Natural killer cell (primary cell): ENCODE measurements around the gene SYNPR. TPM values are rescaled to one million over a fixed set of nuclear protein-coding genes. Genes with fewer than 3 reads are reported as not detected.

Source experiments
- ATAC-seq, 3 donors: fragments of 150-1000 bp in 2 of 3; fragments of 200-7000 bp in 1 of 3; cut with Tn5 transposase; 1 replicate in 1 of 3; 2 replicates in 2 of 3; pipeline ENCODE4 v1.10.0; 2021; ENCODE audit warnings: mild to moderate bottlenecking in 2 of 3, moderate library complexity in 2 of 3
- DNase-seq, 2 donors: peaks; one replicate each; pipeline versions ENCODE4 v3.0.0 to v3.0.0-alpha.2; 2013 to 2021; ENCODE audit warnings: mixed read lengths in 1 of 2
- H3K27ac ChIP-seq: one replicate; pipeline ENCODE4 v1.5.1; 2013; ENCODE audit warnings: mild to moderate bottlenecking, low read length
- H3K27me3 ChIP-seq: one replicate; pipeline ENCODE4 v1.6.1; 2013; ENCODE audit warnings: low read length; ENCODE audit not compliant: control insufficient read depth, insufficient read depth
- H3K36me3 ChIP-seq: one replicate; pipeline ENCODE4 v1.6.1; 2013; ENCODE audit warnings: low read length; ENCODE audit not compliant: control insufficient read depth, insufficient read depth
- H3K4me1 ChIP-seq: one replicate; pipeline ENCODE4 v1.6.1; 2013; ENCODE audit warnings: low read length; ENCODE audit not compliant: control insufficient read depth, insufficient read depth
- H3K4me3 ChIP-seq: one replicate; pipeline ENCODE4 v1.5.1; 2013; ENCODE audit warnings: low read length
- H3K9me3 ChIP-seq: one replicate; pipeline ENCODE4 v1.6.1; 2013; ENCODE audit warnings: low read length; ENCODE audit not compliant: control insufficient read depth, insufficient read depth
- H3K27ac Mint-ChIP-seq, 2 donors: one replicate each; pipeline ENCODE4 v1.8.0; 2022; ENCODE audit warnings: mild to moderate bottlenecking in 2 of 2, mixed read lengths in 2 of 2, moderate library complexity in 1 of 2
- H3K27me3 Mint-ChIP-seq, 2 donors: one replicate each; pipeline ENCODE4 v1.8.0; 2022; ENCODE audit warnings: low read depth in 2 of 2, mixed read lengths in 2 of 2
- H3K36me3 Mint-ChIP-seq: one replicate; pipeline ENCODE4 v1.8.0; 2022; ENCODE audit warnings: mixed read lengths
- H3K4me1 Mint-ChIP-seq, 2 donors: one replicate each; pipeline ENCODE4 v1.8.0; 2022; ENCODE audit warnings: mixed read lengths in 2 of 2
- H3K4me3 Mint-ChIP-seq: one replicate; pipeline ENCODE4 v1.8.0; 2022; ENCODE audit warnings: mild to moderate bottlenecking, moderate library complexity, mixed read lengths
- H3K9me3 Mint-ChIP-seq, 2 donors: one replicate each; pipeline ENCODE4 v1.8.0; 2022; ENCODE audit warnings: mixed read lengths in 2 of 2
- WGBS: methylation state at CpG from one replicate; pipeline ENCODE4 v1.1.7; 2013; ENCODE audit warnings: missing lambda C conversion rate; ENCODE audit not compliant: insufficient coverage; 5-methylcytosine and 5-hydroxymethylcytosine counted together
- intact Hi-C: fragments of 100-400 bp; cut with micrococcal nuclease; formaldehyde crosslinking; loops from one replicate; pipeline ENCODE4 v1.14.2; 2022
- total RNA-seq, 4 donors: library from RNA; stranded (reverse); fragments of 120-200 nt in 1 of 4; gene quantifications; one replicate each; pipeline versions ENCODE4 v1.2.3 to v1.2.4, GENCODE V29; 2013 to 2022
- TF ChIP-seq, protein P1 (sequence below): fragments of 200-600 bp; IDR thresholded peaks from one replicate; pipeline ENCODE4 v1.8.0; 2022; ENCODE audit warnings: antibody characterized with exemption

SYNPR gene
- total RNA-seq, 3 donors from 2014 or later (not counting 1 experiment from before 2014, with no cell fraction given), result not detected

- no CpG with 5 or more reads among the region's 1 CpG for WGBS
- intact Hi-C loops, result no loop called here
- no peak overlapping the region for H3K4me3 Mint-ChIP-seq
- no peak for DNase-seq
- no peaks in the 10 kb centered on the region for H3K36me3 Mint-ChIP-seq
- H3K9me3 ChIP-seq, result peaks cover 3% of the 10 kb centered on the region
- H3K27me3 Mint-ChIP-seq, result no peaks in the 10 kb centered on the region
- H3K27ac ChIP-seq, result no peak overlapping the region
- no peak overlapping the region for H3K27ac Mint-ChIP-seq
- H3K4me1 Mint-ChIP-seq, result no peaks in the 10 kb centered on the region
- H3K27me3 ChIP-seq, result no peaks in the 10 kb centered on the region
- no peak for ATAC-seq
- no peaks in the 10 kb centered on the region for H3K4me1 ChIP-seq
- no peaks in the 10 kb centered on the region for H3K36me3 ChIP-seq
- H3K4me3 ChIP-seq, result no peak overlapping the region
- peaks cover 0 to 2% of the 10 kb centered on the region in 2 donors for H3K9me3 Mint-ChIP-seq
- TF ChIP-seq, protein P1, sequence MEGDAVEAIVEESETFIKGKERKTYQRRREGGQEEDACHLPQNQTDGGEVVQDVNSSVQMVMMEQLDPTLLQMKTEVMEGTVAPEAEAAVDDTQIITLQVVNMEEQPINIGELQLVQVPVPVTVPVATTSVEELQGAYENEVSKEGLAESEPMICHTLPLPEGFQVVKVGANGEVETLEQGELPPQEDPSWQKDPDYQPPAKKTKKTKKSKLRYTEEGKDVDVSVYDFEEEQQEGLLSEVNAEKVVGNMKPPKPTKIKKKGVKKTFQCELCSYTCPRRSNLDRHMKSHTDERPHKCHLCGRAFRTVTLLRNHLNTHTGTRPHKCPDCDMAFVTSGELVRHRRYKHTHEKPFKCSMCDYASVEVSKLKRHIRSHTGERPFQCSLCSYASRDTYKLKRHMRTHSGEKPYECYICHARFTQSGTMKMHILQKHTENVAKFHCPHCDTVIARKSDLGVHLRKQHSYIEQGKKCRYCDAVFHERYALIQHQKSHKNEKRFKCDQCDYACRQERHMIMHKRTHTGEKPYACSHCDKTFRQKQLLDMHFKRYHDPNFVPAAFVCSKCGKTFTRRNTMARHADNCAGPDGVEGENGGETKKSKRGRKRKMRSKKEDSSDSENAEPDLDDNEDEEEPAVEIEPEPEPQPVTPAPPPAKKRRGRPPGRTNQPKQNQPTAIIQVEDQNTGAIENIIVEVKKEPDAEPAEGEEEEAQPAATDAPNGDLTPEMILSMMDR, result no peak
Measured at GRCh38 chr3:63370094-63370493, 92.0 kb downstream of the SYNPR start.

DNA sequence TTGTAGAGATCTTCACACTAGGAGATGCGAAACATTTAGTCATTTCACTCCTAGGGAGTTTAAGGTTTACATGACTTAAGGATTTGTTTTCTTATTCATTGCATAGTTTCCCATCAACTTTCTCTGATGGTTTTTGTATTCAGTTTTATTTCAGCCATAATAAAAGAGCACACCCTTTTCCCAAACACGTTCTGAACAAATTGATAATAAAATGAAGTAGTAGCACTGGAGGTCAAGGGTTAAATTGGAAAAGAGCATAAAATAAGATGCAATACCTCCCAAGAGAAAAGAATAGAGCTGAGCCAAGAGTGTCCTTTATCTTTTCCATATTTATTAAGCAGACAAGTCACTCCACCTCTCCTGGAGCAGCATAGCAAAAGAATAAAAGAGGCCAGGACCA is 104.9 kb downstream of the SYNPR start:
- no peaks in the 10 kb centered on the region for H3K9me3 ChIP-seq
- no peak overlapping the region for H3K27ac ChIP-seq
- no peaks in the 10 kb centered on the region for H3K36me3 ChIP-seq
- Mint-ChIP-seq H3K27ac (no peak overlapping the region), H3K36me3 (no peaks in the 10 kb centered on the region), H3K4me1 (no peaks in the 10 kb centered on the region), H3K9me3 (peaks cover 2 to 4% of the 10 kb centered on the region in 2 donors), H3K4me3 (no peak overlapping the region), H3K27me3 (no peaks in the 10 kb centered on the region)
- TF ChIP-seq, protein P1, result no peak
- intact Hi-C loops, result no loop called here
- no peak for DNase-seq
- ATAC-seq, result no peak
- no peak overlapping the region for H3K4me3 ChIP-seq
- H3K4me1 ChIP-seq, result no peaks in the 10 kb centered on the region
- H3K27me3 ChIP-seq, result no peaks in the 10 kb centered on the region
- WGBS, result no CpG with 5 or more reads among the region's 2 CpGs

DNA sequence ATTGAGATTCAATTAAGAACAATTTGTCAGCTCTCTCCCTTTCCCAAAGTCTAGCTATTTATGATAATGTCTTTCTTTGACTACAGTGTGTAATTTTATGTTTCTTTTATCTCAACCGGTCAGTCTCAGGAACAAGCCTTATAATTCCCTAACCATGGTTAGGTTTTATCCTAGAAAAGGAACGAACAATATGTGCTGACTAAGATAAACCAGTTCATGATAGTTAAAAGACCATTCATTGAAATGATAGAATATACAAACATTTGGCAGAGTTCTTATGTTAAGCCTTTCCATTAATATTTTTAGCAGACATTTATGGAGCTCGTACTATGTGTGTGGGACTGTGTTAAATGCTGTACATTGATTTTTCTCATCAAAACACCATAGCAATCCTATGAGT is 106.3 kb downstream of the SYNPR start:
- no peaks in the 10 kb centered on the region for H3K4me1 ChIP-seq
- no peaks in the 10 kb centered on the region for H3K36me3 Mint-ChIP-seq
- H3K4me3 Mint-ChIP-seq, result no peak overlapping the region
- no CpG with 5 or more reads among the region's 3 CpGs for WGBS
- H3K4me3 ChIP-seq, result no peak overlapping the region
- DNase-seq, result no peak
- no peaks in the 10 kb centered on the region for H3K27me3 Mint-ChIP-seq
- no peak overlapping the region for H3K27ac ChIP-seq
- H3K9me3 ChIP-seq, result no peaks in the 10 kb centered on the region
- H3K27me3 ChIP-seq, result no peaks in the 10 kb centered on the region
- no peak for ATAC-seq
- no peaks in the 10 kb centered on the region for H3K36me3 ChIP-seq
- H3K27ac Mint-ChIP-seq, result no peak overlapping the region
- H3K9me3 Mint-ChIP-seq, result no peaks in the 10 kb centered on the region
- TF ChIP-seq, protein P1, result no peak
- intact Hi-C loops, result no loop called here
- no peaks in the 10 kb centered on the region for H3K4me1 Mint-ChIP-seq

- H3K27me3 Mint-ChIP-seq, result no peaks in the 10 kb centered on the region
Measured at GRCh38 chr3:63385629-63386028, 107.5 kb downstream of the SYNPR start.

More at GRCh38 chr3:63385629-63386028, 107.5 kb downstream of the SYNPR start:
- Mint-ChIP-seq H3K9me3 (no peaks in the 10 kb centered on the region), H3K36me3 (no peaks in the 10 kb centered on the region), H3K4me1 (no peaks in the 10 kb centered on the region), H3K4me3 (no peak overlapping the region), H3K27ac (no peak overlapping the region)
- intact Hi-C loops, result no loop called here
- no peak for DNase-seq
- Histone ChIP-seq H3K4me3 (no peak overlapping the region), H3K27ac (no peak overlapping the region), H3K4me1 (no peaks in the 10 kb centered on the region), H3K9me3 (no peaks in the 10 kb centered on the region), H3K36me3 (no peaks in the 10 kb centered on the region), H3K27me3 (no peaks in the 10 kb centered on the region)
- TF ChIP-seq, protein P1, result no peak
- no peak for ATAC-seq
- 75% methylated on average over 3 of the region's 3 CpGs for WGBS
